MM.1S (cell line): Measurements from ENCODE around the gene ACSS1.

Source experiments
- DNase-seq: peaks from one replicate; pipeline ENCODE4 v3.0.0-alpha.2; 2015
- H2AFZ ChIP-seq: fragments of 300-600 bp; sonication (generic); 2 replicates; pipeline ENCODE4 v1.6.0; 2016; ENCODE audit warnings: antibody characterized with exemption, low read length
- H3F3A ChIP-seq: fragments of 300-600 bp; sonication (generic); 2 replicates; pipeline ENCODE4 v1.6.1; 2016; ENCODE audit warnings: mild to moderate bottlenecking, antibody characterized with exemption, low read length, moderate library complexity, mixed read lengths; ENCODE audit not compliant: insufficient read depth
- H3K27ac ChIP-seq: fragments of 300-600 bp; sonication (generic); 2 replicates; pipeline ENCODE4 v1.5.1; 2016; ENCODE audit warnings: mild to moderate bottlenecking, low read length
- H3K27me3 ChIP-seq: fragments of 300-600 bp; sonication (generic); replicated peaks from 2 replicates; pipeline ENCODE4 v1.6.0; 2016; ENCODE audit warnings: low read length; ENCODE audit not compliant: insufficient read depth
- H3K36me3 ChIP-seq: fragments of 300-600 bp; sonication (generic); replicated peaks from 2 replicates; pipeline ENCODE4 v1.6.1; 2016; ENCODE audit warnings: mild to moderate bottlenecking, low read length, mixed read lengths; ENCODE audit not compliant: insufficient read depth
- H3K4me1 ChIP-seq: fragments of 300-600 bp; sonication (generic); 2 replicates; pipeline ENCODE4 v1.6.1; 2016; ENCODE audit warnings: low read length, mixed read lengths
- H3K4me2 ChIP-seq: fragments of 300-600 bp; sonication (generic); 2 replicates; pipeline ENCODE4 v1.6.0; 2016; ENCODE audit warnings: low read depth, low read length
- H3K4me3 ChIP-seq: fragments of 300-600 bp; sonication (generic); 2 replicates; pipeline ENCODE4 v1.5.1; 2016; ENCODE audit warnings: low read length, mixed read lengths
- H3K79me2 ChIP-seq: fragments of 300-600 bp; sonication (generic); 2 replicates; pipeline ENCODE4 v1.6.1; 2016; ENCODE audit warnings: mixed run types, low read length, mixed read lengths
- H3K9ac ChIP-seq: fragments of 300-600 bp; sonication (generic); 2 replicates; pipeline ENCODE4 v1.6.1; 2016; ENCODE audit warnings: low read length, mixed read lengths
- H3K9me2 ChIP-seq: fragments of 300-600 bp; sonication (generic); replicated peaks from 2 replicates; pipeline ENCODE4 v1.6.1; 2016; ENCODE audit warnings: mild to moderate bottlenecking, low read length, mixed read lengths; ENCODE audit not compliant: insufficient read depth
- H3K9me3 ChIP-seq: fragments of 300-600 bp; sonication (generic); replicated peaks from 2 replicates; pipeline ENCODE4 v1.6.1; 2016; ENCODE audit warnings: mild to moderate bottlenecking, low read length, mixed read lengths; ENCODE audit not compliant: insufficient read depth
- H4K20me1 ChIP-seq: fragments of 300-600 bp; sonication (generic); 2 replicates; pipeline ENCODE4 v1.6.1; 2016; ENCODE audit warnings: mild to moderate bottlenecking, low read length, moderate library complexity, mixed read lengths; ENCODE audit not compliant: insufficient read depth
- EZH2 ChIP-seq: fragments of 300-600 bp; sonication (generic); optimal IDR thresholded peaks from 2 replicates; pipeline ENCODE3; 2017; ENCODE audit warnings: low read depth, mild to moderate bottlenecking, antibody characterized with exemption, low read length, mixed read lengths
- EZH2phosphoT487 ChIP-seq: fragments of 300-600 bp; sonication (generic); IDR thresholded peaks from 2 replicates; pipeline ENCODE4 v1.6.1; 2018; ENCODE audit warnings: antibody characterized with exemption, low read length
- TF ChIP-seq, protein P1 (sequence below): fragments of 300-600 bp; sonication (generic); IDR thresholded peaks from 2 replicates; pipeline ENCODE4 v1.5.1; 2016; ENCODE audit warnings: antibody characterized with exemption, low read length, mixed read lengths

Gene ACSS1

DNA sequence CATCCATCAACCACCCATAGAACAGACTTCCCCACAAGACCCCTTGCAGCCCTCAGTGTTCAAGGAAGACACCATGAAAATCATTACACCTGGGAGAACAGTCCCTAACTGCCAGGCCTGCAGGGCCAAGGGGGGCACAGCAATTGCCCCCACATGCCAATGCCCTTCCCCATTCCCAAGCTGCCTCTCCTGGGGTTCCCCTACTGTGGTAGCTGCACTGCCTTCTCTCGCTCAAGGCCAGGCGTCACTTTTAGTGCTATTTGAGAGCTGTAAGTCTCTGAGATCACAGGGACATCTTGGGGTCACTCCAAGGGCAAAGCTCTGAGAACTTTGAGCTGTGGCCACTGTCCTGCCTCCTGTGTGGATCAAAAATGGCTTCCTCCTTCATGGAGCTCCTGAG, 6.0 kb upstream of the ACSS1 start:
- Histone ChIP-seq H4K20me1 (no peaks in the 10 kb centered on the region), H3K36me3 (no peaks in the 10 kb centered on the region), H2AFZ (no peak overlapping the region), H3K27ac (no peak overlapping the region), H3K9me2 (no peaks in the 10 kb centered on the region), H3K9ac (no peak overlapping the region), H3K4me2 (no peak overlapping the region), H3K27me3 (no peaks in the 10 kb centered on the region), H3K4me3 (no peak overlapping the region), H3K79me2 (no peaks in the 10 kb centered on the region), H3K4me1 (peaks cover 34% of the 10 kb centered on the region), H3K9me3 (no peaks in the 10 kb centered on the region), H3F3A (peaks cover 13% of the 10 kb centered on the region; the same call in 1 of the 2 replicates)
- DNase-seq, result no peak
- TF ChIP-seq, protein P1, sequence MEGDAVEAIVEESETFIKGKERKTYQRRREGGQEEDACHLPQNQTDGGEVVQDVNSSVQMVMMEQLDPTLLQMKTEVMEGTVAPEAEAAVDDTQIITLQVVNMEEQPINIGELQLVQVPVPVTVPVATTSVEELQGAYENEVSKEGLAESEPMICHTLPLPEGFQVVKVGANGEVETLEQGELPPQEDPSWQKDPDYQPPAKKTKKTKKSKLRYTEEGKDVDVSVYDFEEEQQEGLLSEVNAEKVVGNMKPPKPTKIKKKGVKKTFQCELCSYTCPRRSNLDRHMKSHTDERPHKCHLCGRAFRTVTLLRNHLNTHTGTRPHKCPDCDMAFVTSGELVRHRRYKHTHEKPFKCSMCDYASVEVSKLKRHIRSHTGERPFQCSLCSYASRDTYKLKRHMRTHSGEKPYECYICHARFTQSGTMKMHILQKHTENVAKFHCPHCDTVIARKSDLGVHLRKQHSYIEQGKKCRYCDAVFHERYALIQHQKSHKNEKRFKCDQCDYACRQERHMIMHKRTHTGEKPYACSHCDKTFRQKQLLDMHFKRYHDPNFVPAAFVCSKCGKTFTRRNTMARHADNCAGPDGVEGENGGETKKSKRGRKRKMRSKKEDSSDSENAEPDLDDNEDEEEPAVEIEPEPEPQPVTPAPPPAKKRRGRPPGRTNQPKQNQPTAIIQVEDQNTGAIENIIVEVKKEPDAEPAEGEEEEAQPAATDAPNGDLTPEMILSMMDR, result no peak
- TF ChIP-seq EZH2phosphoT487, result no peak
- no peak for TF ChIP-seq EZH2

DNA sequence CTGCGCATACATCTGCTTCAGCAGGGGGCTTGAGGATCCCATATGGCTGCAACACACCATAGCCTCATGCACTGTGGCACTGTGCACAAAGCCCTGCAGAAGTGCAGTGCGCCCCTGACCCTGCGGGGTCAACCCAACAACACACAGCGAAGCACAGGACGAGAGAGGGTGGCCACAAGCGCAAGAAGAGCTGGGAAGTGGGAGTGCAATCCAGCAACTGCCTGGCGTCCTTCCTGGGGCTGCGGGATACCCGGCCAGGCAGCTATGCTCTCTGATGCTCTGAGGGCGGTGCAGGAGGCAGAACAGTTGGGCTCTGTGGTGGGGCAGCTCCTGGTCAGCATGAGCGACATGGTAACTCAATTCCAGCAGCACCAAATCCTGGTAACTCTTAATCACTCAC, 5.6 kb upstream of the ACSS1 start:
- no peak overlapping the region for H3K4me2 ChIP-seq
- H3K27me3 ChIP-seq, result no peaks in the 10 kb centered on the region
- H3K9me3 ChIP-seq, result no peaks in the 10 kb centered on the region
- no peak overlapping the region for H3K9ac ChIP-seq
- H3K4me1 ChIP-seq, result peaks cover 36% of the 10 kb centered on the region
- H3K36me3 ChIP-seq, result no peaks in the 10 kb centered on the region
- no peak overlapping the region for H3K4me3 ChIP-seq
- H3K79me2 ChIP-seq, result no peaks in the 10 kb centered on the region
- H2AFZ ChIP-seq, result no peak overlapping the region
- no peak for DNase-seq
- TF ChIP-seq EZH2phosphoT487, result no peak
- TF ChIP-seq, protein P1, result no peak
- no peak for TF ChIP-seq EZH2
- H3F3A ChIP-seq, result peaks cover 13% of the 10 kb centered on the region
- no peak overlapping the region for H3K27ac ChIP-seq
- H3K9me2 ChIP-seq, result no peaks in the 10 kb centered on the region
- H4K20me1 ChIP-seq, result no peaks in the 10 kb centered on the region

DNA sequence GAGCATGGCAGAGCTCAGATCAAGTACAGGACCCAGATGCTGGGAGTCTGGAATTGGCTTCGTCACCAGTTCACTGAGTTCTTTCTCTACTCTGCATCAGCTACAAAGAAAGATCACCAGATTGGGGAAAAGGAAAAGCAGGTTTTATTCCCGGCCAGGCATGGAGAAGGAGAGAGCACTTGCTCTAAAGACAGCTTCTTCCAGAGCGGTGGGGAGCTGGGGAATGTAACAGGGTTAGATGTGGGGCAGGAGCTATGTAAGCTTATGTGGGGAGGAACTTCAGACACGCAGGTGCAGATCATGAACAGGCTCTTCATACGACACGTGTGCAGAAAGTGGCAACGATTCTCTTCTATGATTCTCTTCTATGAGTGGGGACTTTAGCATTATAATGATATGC, 4.9 kb upstream of the ACSS1 start:
- Histone ChIP-seq H3F3A (peaks cover 13% of the 10 kb centered on the region), H3K36me3 (no peaks in the 10 kb centered on the region), H3K27me3 (no peaks in the 10 kb centered on the region), H3K27ac (no peak overlapping the region), H2AFZ (no peak overlapping the region), H3K9me2 (no peaks in the 10 kb centered on the region), H3K4me3 (no peak overlapping the region), H3K4me1 (peaks cover 34% of the 10 kb centered on the region), H3K9me3 (no peaks in the 10 kb centered on the region), H3K79me2 (no peaks in the 10 kb centered on the region), H4K20me1 (no peaks in the 10 kb centered on the region), H3K9ac (no peak overlapping the region), H3K4me2 (no peak overlapping the region)
- no peak for TF ChIP-seq EZH2
- TF ChIP-seq, protein P1, result no peak
- no peak for TF ChIP-seq EZH2phosphoT487
- no peak for DNase-seq
